Activated CD4-positive, alpha-beta T cell treated with anti-CD3 and anti-CD28 coated beads for 24 hours (primary cell): Measurements from ENCODE around the gene USB1.

ENCODE experiments used
- DNase-seq, 2 donors: peaks; one replicate each; pipeline ENCODE4 v3.0.0-alpha.2; 2020; ENCODE audit warnings: low read depth in 2 of 2

USB1 gene

GRCh38 chr16:58034128-58034685 lies 33.0 kb downstream of the USB1 start:
- no peak for DNase-seq

GRCh38 chr16:58034774-58035173 lies 33.6 kb downstream of the USB1 start:
- DNase-seq: no peak

GRCh38 chr16:58035356-58036170 lies 34.4 kb downstream of the USB1 start:
- no peak for DNase-seq

- DNase-seq: no peak
Measured at GRCh38 chr16:58036943-58037342, 35.7 kb downstream of the USB1 start.

GRCh38 chr16:58037365-58038057 lies 36.3 kb downstream of the USB1 start:
- no peak for DNase-seq

- DNase-seq: no peak
Measured at GRCh38 chr16:58038219-58038641, 37.0 kb downstream of the USB1 start.

- no peak for DNase-seq
Measured at GRCh38 chr16:58039829-58040495, 38.8 kb downstream of the USB1 start.

GRCh38 chr16:58040496-58040846 lies 39.3 kb downstream of the USB1 start:
- no peak for DNase-seq

- DNase-seq: no peak
Measured at GRCh38 chr16:58040945-58041627, 39.9 kb downstream of the USB1 start.

- DNase-seq: no peak
Measured at GRCh38 chr16:58041628-58041955, 40.4 kb downstream of the USB1 start.

GRCh38 chr16:58042001-58042885 lies 41.0 kb downstream of the USB1 start:
- DNase-seq: no peak

GRCh38 chr16:58042886-58043515 lies 41.8 kb downstream of the USB1 start:
- DNase-seq: no peak

GRCh38 chr16:58043571-58044155 lies 42.5 kb downstream of the USB1 start:
- DNase-seq: no peak

GRCh38 chr16:58044266-58045019 lies 43.2 kb downstream of the USB1 start:
- no peak for DNase-seq

- no peak for DNase-seq
Measured at GRCh38 chr16:58045096-58045495, 43.9 kb downstream of the USB1 start.

- no peak for DNase-seq
Measured at GRCh38 chr16:58046054-58046881, 45.1 kb downstream of the USB1 start.

- DNase-seq: no peak
Measured at GRCh38 chr16:58046936-58047335, 45.7 kb downstream of the USB1 start.

- no peak for DNase-seq
Measured at GRCh38 chr16:58047557-58048348, 46.5 kb downstream of the USB1 start.
